Liver (tissue), 9 donors: ENCODE measurements around the gene PLXDC1. TPM values are rescaled to one million over a fixed set of nuclear protein-coding genes. Genes with fewer than 3 reads are reported as not detected.

Experiments
- DNase-seq: peaks from one replicate; pipeline ENCODE4 v3.0.0-alpha.2; 2017; ENCODE audit warnings: low spot score
- H3K27ac ChIP-seq, 2 donors: one replicate each; pipeline ENCODE4 v1.7.0; 2013; ENCODE audit warnings: inconsistent platforms in 2 of 2, low read length in 2 of 2, control low read depth in 1 of 2, low read depth in 1 of 2, mild to moderate bottlenecking in 1 of 2
- H3K27me3 ChIP-seq, 4 donors: one replicate each; pipeline versions ENCODE4 v1.6.1 to v1.7.0; 2013; ENCODE audit warnings: low read length in 3 of 4, inconsistent platforms in 1 of 4, mild to moderate bottlenecking in 1 of 4, moderate library complexity in 1 of 4; ENCODE audit not compliant: control insufficient read depth in 4 of 4, insufficient read depth in 4 of 4
- H3K36me3 ChIP-seq, 4 donors: one replicate each; pipeline versions ENCODE4 v1.6.1 to v1.7.0; 2013; ENCODE audit warnings: low read length in 3 of 4, mild to moderate bottlenecking in 3 of 4, low read depth in 1 of 4, moderate library complexity in 1 of 4; ENCODE audit not compliant: control insufficient read depth in 4 of 4, insufficient read depth in 3 of 4
- H3K4me1 ChIP-seq, 4 donors: one replicate each; pipeline versions ENCODE4 v1.6.1 to v1.7.0; 2013; ENCODE audit warnings: low read length in 3 of 4, mild to moderate bottlenecking in 3 of 4, moderate library complexity in 1 of 4; ENCODE audit not compliant: control insufficient read depth in 4 of 4, insufficient read depth in 4 of 4
- H3K4me3 ChIP-seq, 3 donors: one replicate each; pipeline versions ENCODE4 v1.6.1 to v1.7.0; 2013; ENCODE audit warnings: low read length in 3 of 3, control low read depth in 1 of 3, low read depth in 1 of 3, mild to moderate bottlenecking in 1 of 3
- H3K9ac ChIP-seq, 2 donors: one replicate each; pipeline ENCODE4 v1.7.0; 2013; ENCODE audit warnings: low read length in 2 of 2, mild to moderate bottlenecking in 2 of 2, moderate library complexity in 2 of 2, control low read depth in 1 of 2, low read depth in 1 of 2
- H3K9me3 ChIP-seq, 4 donors: one replicate each; pipeline versions ENCODE4 v1.6.1 to v1.7.0; 2013; ENCODE audit warnings: low read length in 3 of 4; ENCODE audit not compliant: control insufficient read depth in 4 of 4
- EGR1 ChIP-seq, 2 donors: IDR thresholded peaks; 2 replicates each; pipeline ENCODE4 v1.6.1; 2016 to 2018; ENCODE audit warnings: antibody characterized with exemption in 2 of 2, low read depth in 2 of 2
- FOXA2 ChIP-seq: IDR thresholded peaks from 2 replicates; pipeline ENCODE4 v1.6.1; 2016; ENCODE audit warnings: antibody characterized with exemption
- GABPA ChIP-seq, 2 donors: IDR thresholded peaks in 1 of 2; conservative IDR thresholded peaks in 1 of 2; 2 replicates each; pipeline ENCODE4 v1.6.1; 2016; ENCODE audit warnings: antibody characterized with exemption in 2 of 2, mild to moderate bottlenecking in 1 of 2, moderate library complexity in 1 of 2
- HNF4A ChIP-seq, 2 donors: conservative IDR thresholded peaks; 2 replicates each; pipeline ENCODE4 v1.6.1; 2016; ENCODE audit warnings: antibody characterized with exemption in 2 of 2, mild to moderate bottlenecking in 2 of 2
- HNF4G ChIP-seq: IDR thresholded peaks from 2 replicates; pipeline ENCODE4 v1.6.1; 2016; ENCODE audit warnings: antibody characterized with exemption
- JUND ChIP-seq, 2 donors: IDR thresholded peaks; 2 replicates each; pipeline ENCODE4 v1.6.1; 2016; ENCODE audit warnings: antibody characterized with exemption in 2 of 2
- NR2F2 ChIP-seq: IDR thresholded peaks from 2 replicates; pipeline ENCODE4 v1.6.1; 2016; ENCODE audit warnings: antibody characterized with exemption
- RAD21 ChIP-seq, 2 donors: IDR thresholded peaks; 2 replicates each; pipeline ENCODE4 v1.6.1; 2016; ENCODE audit warnings: antibody characterized with exemption in 2 of 2, mild to moderate bottlenecking in 2 of 2
- RXRA ChIP-seq, 2 donors: IDR thresholded peaks; 2 replicates each; pipeline ENCODE4 v1.6.1; 2017 to 2018; ENCODE audit warnings: antibody characterized with exemption in 2 of 2, mild to moderate bottlenecking in 1 of 2
- SP1 ChIP-seq: IDR thresholded peaks from 2 replicates; pipeline ENCODE4 v1.6.1; 2018; ENCODE audit warnings: antibody characterized with exemption, mild to moderate bottlenecking
- TAF1 ChIP-seq: conservative IDR thresholded peaks from 2 replicates; pipeline ENCODE4 v1.6.1; 2016; ENCODE audit warnings: antibody characterized with exemption, mild to moderate bottlenecking
- WGBS: extraction: QIAGEN DNeasy Blood & Tissue Kit; methylation state at CpG from one replicate; pipeline ENCODE4 v1.1.7; 2013; 5-methylcytosine and 5-hydroxymethylcytosine counted together
- polyA plus RNA-seq, 2 donors: library from polyadenylated mRNA; stranded (reverse) in 1 of 2; unstranded in 1 of 2; fragments of 200-250 nt in 1 of 2; fragments of >200 nt in 1 of 2; fragmentation: Nextera tagmentation in 1 of 2; extraction: Ambion mirVana in 1 of 2; gene quantifications; one replicate each; pipeline versions ENCODE4 v1.2.1 to v1.2.3, GENCODE V29; 2013 to 2015
- total RNA-seq, 2 donors: library from RNA; depleted of rRNA; stranded (reverse); fragments of >200 nt; gene quantifications; one replicate each; pipeline ENCODE4 v1.2.3, GENCODE V29; 2014
- TF ChIP-seq, protein P1 (sequence below): IDR thresholded peaks from 2 replicates; pipeline ENCODE4 v1.6.1; 2016; ENCODE audit warnings: antibody characterized with exemption
- TF ChIP-seq, protein P2 (sequence below): fragments of 150-350 bp; IDR thresholded peaks from 2 replicates; pipeline ENCODE4 v1.5.1; 2017; ENCODE audit warnings: improper control_type of control experiment, low read depth, low read length; ENCODE audit not compliant: missing input control
- TF ChIP-seq, protein P3 (sequence below): IDR thresholded peaks from 2 replicates; pipeline ENCODE4 v1.6.1; 2016; ENCODE audit warnings: antibody characterized with exemption
- TF ChIP-seq, protein P4 (sequence below): IDR thresholded peaks from 2 replicates; pipeline ENCODE4 v1.6.1; 2016; ENCODE audit warnings: antibody characterized with exemption, mild to moderate bottlenecking
- TF ChIP-seq, protein P5 (sequence below): IDR thresholded peaks from 2 replicates; pipeline ENCODE4 v1.6.1; 2016; ENCODE audit warnings: antibody characterized with exemption
- donor health status: healthy.
- donor health status: healthy.
- donor health status: healthy.
- donor health status: healthy.
- donor health status: healthy.

PLXDC1 gene
- total and polyA plus RNA-seq, 4 donors, result 0.14 to 0.84 (median 0.30) TPM

DNA sequence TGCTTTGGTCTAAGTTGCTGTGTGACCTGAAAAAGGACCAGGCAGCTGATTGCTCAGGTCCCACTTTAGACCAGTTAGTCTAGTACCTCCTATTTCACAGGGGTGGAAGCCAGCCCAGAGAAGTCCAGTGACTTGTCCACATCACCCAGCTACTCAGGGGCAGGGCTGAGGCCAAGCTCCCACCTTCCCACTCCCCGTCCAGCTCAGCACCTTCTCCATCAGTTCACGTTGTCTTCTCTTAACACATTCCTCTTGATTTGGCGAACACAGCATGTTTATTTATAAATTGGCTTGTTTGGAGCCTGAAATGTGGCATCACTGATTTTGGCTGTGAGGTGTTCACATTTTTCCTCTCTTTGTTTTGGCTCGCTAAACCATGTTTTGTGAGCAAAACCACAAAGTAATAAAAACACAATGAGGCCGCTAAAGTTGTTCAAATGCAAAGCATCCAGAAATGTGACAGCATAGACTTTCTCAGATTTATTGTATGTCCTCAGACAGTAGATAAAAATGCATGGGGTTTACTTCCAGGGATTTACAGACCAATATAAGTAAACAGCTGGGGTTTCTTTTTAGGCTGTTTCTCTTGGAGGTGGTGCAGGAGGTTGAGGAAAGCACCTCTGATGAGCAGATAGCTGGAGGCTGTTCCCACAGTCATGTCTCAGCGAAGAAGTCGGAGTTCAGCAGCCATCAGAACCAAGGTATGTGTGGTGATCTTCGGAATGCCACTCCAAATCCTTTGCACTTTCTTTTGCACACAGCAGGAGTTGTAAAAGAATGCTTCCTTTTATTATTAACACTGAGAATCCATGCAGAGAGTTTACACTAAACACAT, 88.4 kb downstream of the PLXDC1 start:
- Histone ChIP-seq H3K9ac (no peak overlapping the region), H3K9me3 (no peaks in the 10 kb centered on the region), H3K27me3 (no peaks in the 10 kb centered on the region), H3K27ac (no peak overlapping the region), H3K4me3 (no peak overlapping the region), H3K4me1 (peaks cover 3 to 13% (median 10%) of the 10 kb centered on the region in 4 donors), H3K36me3 (no peaks in the 10 kb centered on the region)
- TF ChIP-seq, protein P1, sequence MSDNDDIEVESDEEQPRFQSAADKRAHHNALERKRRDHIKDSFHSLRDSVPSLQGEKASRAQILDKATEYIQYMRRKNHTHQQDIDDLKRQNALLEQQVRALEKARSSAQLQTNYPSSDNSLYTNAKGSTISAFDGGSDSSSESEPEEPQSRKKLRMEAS, result no peak
- no peak for TF ChIP-seq HNF4G
- TF ChIP-seq TAF1, result no peak
- TF ChIP-seq, protein P2, sequence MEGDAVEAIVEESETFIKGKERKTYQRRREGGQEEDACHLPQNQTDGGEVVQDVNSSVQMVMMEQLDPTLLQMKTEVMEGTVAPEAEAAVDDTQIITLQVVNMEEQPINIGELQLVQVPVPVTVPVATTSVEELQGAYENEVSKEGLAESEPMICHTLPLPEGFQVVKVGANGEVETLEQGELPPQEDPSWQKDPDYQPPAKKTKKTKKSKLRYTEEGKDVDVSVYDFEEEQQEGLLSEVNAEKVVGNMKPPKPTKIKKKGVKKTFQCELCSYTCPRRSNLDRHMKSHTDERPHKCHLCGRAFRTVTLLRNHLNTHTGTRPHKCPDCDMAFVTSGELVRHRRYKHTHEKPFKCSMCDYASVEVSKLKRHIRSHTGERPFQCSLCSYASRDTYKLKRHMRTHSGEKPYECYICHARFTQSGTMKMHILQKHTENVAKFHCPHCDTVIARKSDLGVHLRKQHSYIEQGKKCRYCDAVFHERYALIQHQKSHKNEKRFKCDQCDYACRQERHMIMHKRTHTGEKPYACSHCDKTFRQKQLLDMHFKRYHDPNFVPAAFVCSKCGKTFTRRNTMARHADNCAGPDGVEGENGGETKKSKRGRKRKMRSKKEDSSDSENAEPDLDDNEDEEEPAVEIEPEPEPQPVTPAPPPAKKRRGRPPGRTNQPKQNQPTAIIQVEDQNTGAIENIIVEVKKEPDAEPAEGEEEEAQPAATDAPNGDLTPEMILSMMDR, result no peak
- TF ChIP-seq, protein P3, sequence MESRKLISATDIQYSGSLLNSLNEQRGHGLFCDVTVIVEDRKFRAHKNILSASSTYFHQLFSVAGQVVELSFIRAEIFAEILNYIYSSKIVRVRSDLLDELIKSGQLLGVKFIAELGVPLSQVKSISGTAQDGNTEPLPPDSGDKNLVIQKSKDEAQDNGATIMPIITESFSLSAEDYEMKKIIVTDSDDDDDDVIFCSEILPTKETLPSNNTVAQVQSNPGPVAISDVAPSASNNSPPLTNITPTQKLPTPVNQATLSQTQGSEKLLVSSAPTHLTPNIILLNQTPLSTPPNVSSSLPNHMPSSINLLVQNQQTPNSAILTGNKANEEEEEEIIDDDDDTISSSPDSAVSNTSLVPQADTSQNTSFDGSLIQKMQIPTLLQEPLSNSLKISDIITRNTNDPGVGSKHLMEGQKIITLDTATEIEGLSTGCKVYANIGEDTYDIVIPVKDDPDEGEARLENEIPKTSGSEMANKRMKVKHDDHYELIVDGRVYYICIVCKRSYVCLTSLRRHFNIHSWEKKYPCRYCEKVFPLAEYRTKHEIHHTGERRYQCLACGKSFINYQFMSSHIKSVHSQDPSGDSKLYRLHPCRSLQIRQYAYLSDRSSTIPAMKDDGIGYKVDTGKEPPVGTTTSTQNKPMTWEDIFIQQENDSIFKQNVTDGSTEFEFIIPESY, result no peak
- TF ChIP-seq EGR1 (IDR thresholded peaks at IDR 0.05; ENCODE audit: low read depth in 2 of 2), result no peak
- TF ChIP-seq, protein P4, sequence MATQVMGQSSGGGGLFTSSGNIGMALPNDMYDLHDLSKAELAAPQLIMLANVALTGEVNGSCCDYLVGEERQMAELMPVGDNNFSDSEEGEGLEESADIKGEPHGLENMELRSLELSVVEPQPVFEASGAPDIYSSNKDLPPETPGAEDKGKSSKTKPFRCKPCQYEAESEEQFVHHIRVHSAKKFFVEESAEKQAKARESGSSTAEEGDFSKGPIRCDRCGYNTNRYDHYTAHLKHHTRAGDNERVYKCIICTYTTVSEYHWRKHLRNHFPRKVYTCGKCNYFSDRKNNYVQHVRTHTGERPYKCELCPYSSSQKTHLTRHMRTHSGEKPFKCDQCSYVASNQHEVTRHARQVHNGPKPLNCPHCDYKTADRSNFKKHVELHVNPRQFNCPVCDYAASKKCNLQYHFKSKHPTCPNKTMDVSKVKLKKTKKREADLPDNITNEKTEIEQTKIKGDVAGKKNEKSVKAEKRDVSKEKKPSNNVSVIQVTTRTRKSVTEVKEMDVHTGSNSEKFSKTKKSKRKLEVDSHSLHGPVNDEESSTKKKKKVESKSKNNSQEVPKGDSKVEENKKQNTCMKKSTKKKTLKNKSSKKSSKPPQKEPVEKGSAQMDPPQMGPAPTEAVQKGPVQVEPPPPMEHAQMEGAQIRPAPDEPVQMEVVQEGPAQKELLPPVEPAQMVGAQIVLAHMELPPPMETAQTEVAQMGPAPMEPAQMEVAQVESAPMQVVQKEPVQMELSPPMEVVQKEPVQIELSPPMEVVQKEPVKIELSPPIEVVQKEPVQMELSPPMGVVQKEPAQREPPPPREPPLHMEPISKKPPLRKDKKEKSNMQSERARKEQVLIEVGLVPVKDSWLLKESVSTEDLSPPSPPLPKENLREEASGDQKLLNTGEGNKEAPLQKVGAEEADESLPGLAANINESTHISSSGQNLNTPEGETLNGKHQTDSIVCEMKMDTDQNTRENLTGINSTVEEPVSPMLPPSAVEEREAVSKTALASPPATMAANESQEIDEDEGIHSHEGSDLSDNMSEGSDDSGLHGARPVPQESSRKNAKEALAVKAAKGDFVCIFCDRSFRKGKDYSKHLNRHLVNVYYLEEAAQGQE, result no peak
- TF ChIP-seq NR2F2, result no peak
- TF ChIP-seq GABPA (IDR thresholded peaks at IDR 0.05 in 1 of 2, conservative IDR thresholded peaks at IDR 0.05 in 1 of 2), result no peak
- TF ChIP-seq RXRA (IDR thresholded peaks at IDR 0.05), result no peak
- no peak for TF ChIP-seq RAD21 (IDR thresholded peaks at IDR 0.05)
- DNase-seq, result no peak
- WGBS, result 87% methylated on average over 8 of the region's 8 CpGs

DNA sequence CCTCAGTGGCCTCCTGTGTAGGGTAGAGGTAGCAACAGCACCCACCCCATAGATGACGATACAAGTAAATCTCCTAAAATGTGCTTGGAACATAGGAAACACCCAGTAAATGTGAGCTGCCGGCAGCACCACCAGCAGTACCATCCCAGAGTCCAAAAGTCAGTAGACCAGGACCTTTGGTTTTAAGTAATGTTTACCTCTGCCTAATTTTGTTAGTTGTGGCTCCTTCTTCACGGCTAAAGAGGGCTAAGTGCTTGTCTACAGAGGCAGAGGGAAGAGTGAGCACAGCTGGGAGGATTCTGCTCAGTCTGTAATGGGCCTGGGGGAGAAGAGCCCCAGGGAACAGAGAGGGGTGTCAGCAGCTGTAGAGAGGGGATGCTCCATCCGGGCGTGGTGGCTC, 92.9 kb downstream of the PLXDC1 start:
- Histone ChIP-seq H3K27ac (peak overlapping the region in 1 of 2 donors; percentile 7), H3K36me3 (no peaks in the 10 kb centered on the region), H3K9ac (no peak overlapping the region), H3K4me3 (no peak overlapping the region), H3K27me3 (no peaks in the 10 kb centered on the region), H3K9me3 (no peaks in the 10 kb centered on the region), H3K4me1 (peaks cover 3 to 23% (median 17%) of the 10 kb centered on the region in 4 donors)
- TF ChIP-seq RXRA (IDR thresholded peaks at IDR 0.05) (peak in 1 of 2 donors; percentile 42), TAF1 (no peak), JUND (IDR thresholded peaks at IDR 0.05) (peak in 1 of 2 donors; percentile 15), SP1 (peak; percentile 76), HNF4A (conservative IDR thresholded peaks at IDR 0.05) (peak; percentile 93 to 94), FOXA2 (peak; percentile 12), RAD21 (IDR thresholded peaks at IDR 0.05) (peak; percentile 7 to 25), HNF4G (peak; percentile 62), NR2F2 (no peak)
- TF ChIP-seq, protein P4, result peak; percentile 32
- TF ChIP-seq, protein P5, sequence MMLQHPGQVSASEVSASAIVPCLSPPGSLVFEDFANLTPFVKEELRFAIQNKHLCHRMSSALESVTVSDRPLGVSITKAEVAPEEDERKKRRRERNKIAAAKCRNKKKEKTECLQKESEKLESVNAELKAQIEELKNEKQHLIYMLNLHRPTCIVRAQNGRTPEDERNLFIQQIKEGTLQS, result no peak
- WGBS, result 53% methylated on average over 5 of the region's 5 CpGs
- no peak for DNase-seq
